Ovary (tissue), 3 donors: Measurements from ENCODE around the gene PNPLA1.

Experiments used
- CTCF ChIP-seq, 3 donors: fragments of 450-650 bp in 2 of 3; fragments of 200-600 bp in 1 of 3; IDR thresholded peaks; one replicate each; pipeline versions ENCODE4 v1.5.1 to v1.8.0; 2016 to 2022; ENCODE audit warnings: antibody characterized with exemption in 3 of 3, mild to moderate bottlenecking in 1 of 3
- EP300 ChIP-seq: sonication (generic); formaldehyde crosslinking; IDR thresholded peaks from one replicate; pipeline ENCODE4 v1.6.1; 2017; ENCODE audit warnings: antibody characterized with exemption
- POLR2A ChIP-seq: fragments of 450-650 bp; IDR thresholded peaks from one replicate; pipeline ENCODE4 v1.6.1; 2017; ENCODE audit warnings: antibody characterized with exemption, mild to moderate bottlenecking, moderate library complexity
- donor health status: DM: no; HTN: no; CAD: no.

DNA sequence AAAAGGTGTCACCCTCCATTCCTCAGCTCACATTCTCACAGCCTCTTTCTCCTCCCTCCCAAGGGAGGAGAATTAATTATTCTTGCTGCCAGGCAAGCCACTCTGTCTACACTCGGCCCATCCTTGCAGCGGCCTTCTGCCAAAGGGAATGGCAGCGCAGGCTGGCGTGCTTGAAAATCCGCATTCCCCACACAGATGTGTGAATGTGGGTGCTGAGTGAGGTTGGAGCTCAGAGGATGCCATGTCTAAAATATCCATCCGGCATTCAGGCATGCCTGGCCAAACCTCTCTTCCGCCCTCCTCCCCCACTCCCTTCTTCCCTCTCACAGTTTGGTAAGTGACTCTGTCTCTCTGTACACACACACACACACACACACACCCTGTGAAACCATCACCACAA, 27.7 kb downstream of the PNPLA1 start:
- TF ChIP-seq CTCF (IDR thresholded peaks at IDR 0.05) (no peak), EP300 (no peak), POLR2A (no peak)
